GM23248 (cell line): Measurements from ENCODE around the gene PLA2G7.

ENCODE experiments used
- EZH2 ChIP-seq: fragments of 200-600 bp; sonication (generic); IDR thresholded peaks from 2 replicates; pipeline ENCODE4 v1.6.1; 2018; ENCODE audit warnings: antibody characterized with exemption, mild to moderate bottlenecking; ENCODE audit not compliant: insufficient read depth, poor library complexity, severe bottlenecking
- EZH2phosphoT487 ChIP-seq: fragments of 200-600 bp; sonication (generic); IDR thresholded peaks from 2 replicates; pipeline ENCODE4 v1.6.1; 2018; ENCODE audit warnings: antibody characterized with exemption, moderate library complexity, mild to moderate bottlenecking, low read depth; ENCODE audit not compliant: insufficient read depth

GRCh38 chr6:46657642-46658041, 77.5 kb downstream of the PLA2G7 start:
- TF ChIP-seq EZH2phosphoT487, result no peak
- no peak for TF ChIP-seq EZH2
